ENCODE data around the gene ANKMY1. TPM values are rescaled to one million over a fixed set of nuclear protein-coding genes. Genes with fewer than 3 reads are reported as not detected.
A peak's percentile ranks its signal among the peaks of the same experiment; 100 is the strongest.

Gene ANKMY1
- total RNA-seq, 4 donors from 2014 or later, result 8.2 to 23.8 (median 17.1) TPM

- Histone ChIP-seq H3K4me3 (peak overlapping the region in 2 of 4 donors; percentile 95 to 99), H3K4me1 (peaks cover 41 to 74% (median 43%) of the 10 kb centered on the region in 3 donors), H3K27ac (peak overlapping the region; percentile 17 to 98 (median 96)), H3K9me3 (no peaks in the 10 kb centered on the region), H3K27me3 (no peaks in the 10 kb centered on the region), H3K36me3 (peaks cover 0 to 15% (median 0%) of the 10 kb centered on the region in 3 donors)
- WGBS, 2 donors, result 65 to 86% methylated on average over 2 to 3 of the region's 4 CpGs
- DNase-seq, result no peak
- intact Hi-C loops (cut with DNase I), result no loop called here
- TF ChIP-seq POLR2A (IDR thresholded peaks at IDR 0.05), result peak in 1 of 4 donors; percentile 38
- TF ChIP-seq, protein P1, sequence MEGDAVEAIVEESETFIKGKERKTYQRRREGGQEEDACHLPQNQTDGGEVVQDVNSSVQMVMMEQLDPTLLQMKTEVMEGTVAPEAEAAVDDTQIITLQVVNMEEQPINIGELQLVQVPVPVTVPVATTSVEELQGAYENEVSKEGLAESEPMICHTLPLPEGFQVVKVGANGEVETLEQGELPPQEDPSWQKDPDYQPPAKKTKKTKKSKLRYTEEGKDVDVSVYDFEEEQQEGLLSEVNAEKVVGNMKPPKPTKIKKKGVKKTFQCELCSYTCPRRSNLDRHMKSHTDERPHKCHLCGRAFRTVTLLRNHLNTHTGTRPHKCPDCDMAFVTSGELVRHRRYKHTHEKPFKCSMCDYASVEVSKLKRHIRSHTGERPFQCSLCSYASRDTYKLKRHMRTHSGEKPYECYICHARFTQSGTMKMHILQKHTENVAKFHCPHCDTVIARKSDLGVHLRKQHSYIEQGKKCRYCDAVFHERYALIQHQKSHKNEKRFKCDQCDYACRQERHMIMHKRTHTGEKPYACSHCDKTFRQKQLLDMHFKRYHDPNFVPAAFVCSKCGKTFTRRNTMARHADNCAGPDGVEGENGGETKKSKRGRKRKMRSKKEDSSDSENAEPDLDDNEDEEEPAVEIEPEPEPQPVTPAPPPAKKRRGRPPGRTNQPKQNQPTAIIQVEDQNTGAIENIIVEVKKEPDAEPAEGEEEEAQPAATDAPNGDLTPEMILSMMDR (IDR thresholded peaks at IDR 0.05), result no peak
These were observed 26.8 kb upstream of the ANKMY1 start for GRCh38 chr2:240584486-240585031.

- Histone ChIP-seq H3K4me1 (peaks cover 49 to 74% (median 49%) of the 10 kb centered on the region in 3 donors), H3K36me3 (peaks cover 0 to 16% (median 0%) of the 10 kb centered on the region in 3 donors), H3K27ac (no peak overlapping the region), H3K9me3 (no peaks in the 10 kb centered on the region), H3K27me3 (no peaks in the 10 kb centered on the region), H3K4me3 (no peak overlapping the region)
- intact Hi-C loops (cut with DNase I), result no loop called here
- TF ChIP-seq, protein P1 (IDR thresholded peaks at IDR 0.05), result no peak
- TF ChIP-seq POLR2A (IDR thresholded peaks at IDR 0.05), result no peak
- WGBS, 2 donors, result 86 to 88% methylated on average over 2 to 3 of the region's 4 CpGs
- DNase-seq, result no peak
These were observed 26.0 kb upstream of the ANKMY1 start for GRCh38 chr2:240583774-240584173.

GRCh38 chr2:240582781-240583180 lies 25.0 kb upstream of the ANKMY1 start:
- Histone ChIP-seq H3K36me3 (peaks cover 2 to 26% (median 4%) of the 10 kb centered on the region in 3 donors), H3K4me3 (no peak overlapping the region), H3K27ac (no peak overlapping the region), H3K9me3 (no peaks in the 10 kb centered on the region), H3K27me3 (no peaks in the 10 kb centered on the region), H3K4me1 (peaks cover 40 to 74% (median 43%) of the 10 kb centered on the region in 3 donors)
- 77 to 78% methylated on average over 3 of the region's 3 CpGs for WGBS, 2 donors
- intact Hi-C loops (cut with DNase I), result no loop called here
- DNase-seq, result no peak
- no peak for TF ChIP-seq POLR2A (IDR thresholded peaks at IDR 0.05)
- TF ChIP-seq, protein P1 (IDR thresholded peaks at IDR 0.05), result no peak

DNA sequence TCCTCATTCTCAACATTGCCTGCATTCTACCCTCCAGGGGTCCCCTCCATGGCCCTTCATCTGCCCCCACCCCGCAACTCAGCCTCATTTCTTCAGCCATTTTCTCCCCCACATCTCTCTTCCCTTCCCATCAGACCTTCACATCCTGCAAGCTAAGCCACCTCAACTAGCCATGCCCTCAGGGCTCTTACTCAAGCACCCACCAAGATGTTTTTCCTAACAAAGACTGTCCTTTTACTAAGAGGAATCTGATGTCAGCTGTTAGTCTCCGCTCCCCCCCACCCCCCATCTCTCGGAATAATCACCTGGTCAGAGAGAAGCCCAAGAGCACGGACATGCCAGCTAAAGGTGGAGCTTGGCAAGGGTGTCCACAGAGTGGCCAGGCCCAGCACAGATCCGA lies 24.0 kb upstream of the ANKMY1 start:
- 100% methylated on average over 1 to 3 of the region's 5 CpGs for WGBS, 2 donors
- TF ChIP-seq, protein P1 (IDR thresholded peaks at IDR 0.05), result no peak
- TF ChIP-seq POLR2A (IDR thresholded peaks at IDR 0.05), result no peak
- peaks cover 34 to 73% (median 37%) of the 10 kb centered on the region in 3 donors for H3K4me1 ChIP-seq
- H3K36me3 ChIP-seq, result peaks cover 9 to 35% (median 14%) of the 10 kb centered on the region in 3 donors
- intact Hi-C loops (cut with DNase I), result no loop called here
- no peaks in the 10 kb centered on the region for H3K9me3 ChIP-seq
- H3K27me3 ChIP-seq, result no peaks in the 10 kb centered on the region
- no peak overlapping the region for H3K4me3 ChIP-seq
- no peak for DNase-seq
- no peak overlapping the region for H3K27ac ChIP-seq

DNA sequence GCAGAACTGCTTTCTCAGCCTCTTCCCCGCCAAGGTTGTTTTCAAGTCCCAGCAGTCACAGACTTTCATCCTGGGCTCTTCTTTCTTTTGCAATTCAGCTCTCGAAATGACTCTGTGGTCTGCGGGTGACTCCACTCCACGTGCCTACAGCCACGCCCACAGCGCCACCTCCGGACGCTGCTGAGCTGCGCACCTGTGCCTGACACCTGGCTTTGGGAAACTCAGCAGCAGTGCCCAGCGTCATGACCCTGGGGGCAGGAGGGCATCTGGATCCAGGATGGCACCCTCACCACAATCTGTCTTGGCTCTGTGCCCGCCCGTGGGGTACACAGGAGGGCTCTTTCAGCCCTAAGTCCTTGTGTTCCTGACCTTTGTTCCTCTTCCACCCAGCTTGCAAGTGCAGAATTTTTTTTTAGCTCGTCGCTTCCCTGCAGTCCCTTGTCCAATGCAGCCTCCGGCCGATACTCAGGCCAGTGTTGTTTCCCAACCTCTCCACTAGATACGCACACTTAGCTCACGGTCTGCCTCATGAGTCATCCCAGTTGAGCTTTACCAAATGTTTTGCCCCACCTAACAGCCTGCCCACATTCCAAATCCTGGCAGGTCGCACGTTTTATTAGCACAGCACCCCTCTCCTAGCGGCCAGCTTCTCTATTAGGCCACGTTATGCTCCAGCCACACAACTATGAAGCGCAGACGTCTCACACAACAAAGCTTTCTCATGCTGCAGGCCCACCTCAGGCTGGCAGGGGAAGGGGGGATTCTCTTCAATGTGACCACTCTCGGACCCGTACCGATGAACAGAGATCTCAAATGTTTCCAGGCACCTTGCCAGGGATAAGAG lies 22.2 kb upstream of the ANKMY1 start:
- peak overlapping the region; percentile 75 to 88 (median 84) for H3K27ac ChIP-seq
- peak overlapping the region in 2 of 4 donors; percentile 2 to 28 for H3K4me3 ChIP-seq
- no peaks in the 10 kb centered on the region for H3K9me3 ChIP-seq
- peaks cover 28 to 82% (median 38%) of the 10 kb centered on the region in 3 donors for H3K4me1 ChIP-seq
- no peak for TF ChIP-seq POLR2A (IDR thresholded peaks at IDR 0.05)
- TF ChIP-seq, protein P1 (IDR thresholded peaks at IDR 0.05), result peak in 5 of 6 experiments; percentile 32 to 67 (median 37)
- DNase-seq, result no peak
- intact Hi-C loops (cut with DNase I), result no loop called here
- WGBS, 2 donors, result 35 to 46% methylated on average over 17 to 25 of the region's 27 CpGs
- peaks cover 23 to 53% (median 27%) of the 10 kb centered on the region in 3 donors for H3K36me3 ChIP-seq
- H3K27me3 ChIP-seq, result no peaks in the 10 kb centered on the region
